Epithelial cell of prostate (primary cell): ENCODE results near the gene DNER.
A peak's percentile ranks its signal among the peaks of the same experiment; 100 is the strongest.

Source experiments
- DNase-seq: peaks from one replicate; pipeline ENCODE4 v3.0.0-alpha.2; 2011; ENCODE audit warnings: low read depth, low spot score
- H3K27ac ChIP-seq: fragments of 450-650 bp; 2 replicates; pipeline ENCODE4 v1.5.1; 2017; ENCODE audit warnings: mild to moderate bottlenecking

Gene DNER

DNA sequence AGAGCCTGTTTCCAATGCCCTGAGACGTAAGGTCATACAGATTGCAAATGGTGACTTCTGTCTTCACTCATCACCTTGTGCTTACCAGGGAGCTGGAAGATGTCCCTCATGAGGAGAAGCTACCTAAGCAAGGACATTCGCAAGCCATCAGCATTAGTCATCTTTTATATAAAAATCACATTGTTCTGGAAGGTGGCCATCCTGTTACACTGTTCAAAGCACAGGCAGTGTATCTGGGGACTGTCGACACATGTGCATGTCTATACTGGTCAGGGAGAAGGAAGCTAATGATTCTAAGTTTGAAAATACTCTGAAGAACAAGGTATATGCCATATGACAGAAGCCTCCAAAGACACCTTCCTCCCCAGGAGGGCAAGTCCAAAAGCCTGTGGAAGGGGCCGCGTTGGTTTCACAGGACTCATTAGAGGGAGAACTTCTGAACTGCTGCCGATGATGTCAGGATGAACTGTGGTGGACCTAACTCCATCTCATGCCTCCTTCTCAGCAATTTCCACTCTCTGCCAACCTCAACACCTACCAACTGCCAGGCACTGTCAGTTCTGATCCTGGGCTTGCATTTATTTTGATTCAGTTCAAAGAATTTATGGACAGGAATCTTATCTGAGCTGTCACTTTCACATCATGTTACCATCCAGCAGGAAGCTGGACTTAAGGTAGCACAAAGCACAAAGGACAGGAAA lies 39.4 kb downstream of the DNER start:
- DNase-seq, result no peak
- H3K27ac ChIP-seq, result no peak overlapping the region

DNA sequence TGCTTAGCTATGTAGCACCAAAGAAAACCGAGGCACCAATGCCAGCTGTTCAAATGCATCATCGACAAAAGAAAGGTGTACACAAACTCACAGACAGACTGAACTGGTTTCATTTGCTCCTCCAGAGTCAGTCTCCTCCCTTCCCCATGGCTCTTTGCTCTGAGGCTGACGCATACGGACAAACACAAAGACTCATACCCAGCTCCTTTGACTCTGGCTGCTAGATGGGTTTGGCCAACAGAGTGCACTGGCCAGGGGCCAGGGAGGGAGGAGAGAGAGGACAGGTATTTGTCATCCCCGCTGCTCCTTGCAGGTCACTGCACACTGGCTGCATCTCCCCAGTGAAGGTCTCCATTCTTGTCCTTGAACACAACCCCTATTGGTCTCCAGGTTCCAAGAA lies 40.7 kb downstream of the DNER start:
- peak; percentile 61 for DNase-seq
- no peak overlapping the region for H3K27ac ChIP-seq

- H3K27ac ChIP-seq, result no peak overlapping the region
- DNase-seq, result no peak
Observed at GRCh38 chr2:229672021-229672420, 42.3 kb downstream of the DNER start.

- no peak for DNase-seq
- no peak overlapping the region for H3K27ac ChIP-seq
Observed at GRCh38 chr2:229669841-229670240, 44.5 kb downstream of the DNER start.

DNA sequence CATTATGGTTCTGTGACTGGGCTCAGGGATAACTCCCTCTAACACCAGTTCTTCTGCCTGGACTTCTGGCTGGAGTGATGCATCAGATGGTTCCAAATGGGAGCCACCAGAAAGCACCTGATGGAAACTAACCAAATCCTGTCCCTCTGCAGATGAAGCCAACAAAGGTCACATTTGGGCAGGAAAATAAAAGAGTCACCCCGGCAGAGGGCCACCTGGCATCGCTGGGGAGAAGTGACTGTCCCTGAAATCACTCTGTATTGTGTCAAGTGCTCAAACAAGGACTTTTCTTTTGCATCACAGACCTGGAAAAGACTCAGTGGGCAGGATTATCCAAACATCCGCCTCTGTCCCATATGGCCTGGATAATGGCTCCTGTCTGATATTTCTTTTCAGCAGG lies 47.5 kb downstream of the DNER start:
- H3K27ac ChIP-seq, result no peak overlapping the region
- no peak for DNase-seq

GRCh38 chr2:229665158-229665557 lies 49.2 kb downstream of the DNER start:
- H3K27ac ChIP-seq, result no peak overlapping the region
- no peak for DNase-seq

GRCh38 chr2:229661478-229661877 lies 52.9 kb downstream of the DNER start:
- no peak for DNase-seq
- no peak overlapping the region for H3K27ac ChIP-seq

- DNase-seq, result no peak
- no peak overlapping the region for H3K27ac ChIP-seq
Observed at GRCh38 chr2:229660951-229661350, 53.4 kb downstream of the DNER start.

DNA sequence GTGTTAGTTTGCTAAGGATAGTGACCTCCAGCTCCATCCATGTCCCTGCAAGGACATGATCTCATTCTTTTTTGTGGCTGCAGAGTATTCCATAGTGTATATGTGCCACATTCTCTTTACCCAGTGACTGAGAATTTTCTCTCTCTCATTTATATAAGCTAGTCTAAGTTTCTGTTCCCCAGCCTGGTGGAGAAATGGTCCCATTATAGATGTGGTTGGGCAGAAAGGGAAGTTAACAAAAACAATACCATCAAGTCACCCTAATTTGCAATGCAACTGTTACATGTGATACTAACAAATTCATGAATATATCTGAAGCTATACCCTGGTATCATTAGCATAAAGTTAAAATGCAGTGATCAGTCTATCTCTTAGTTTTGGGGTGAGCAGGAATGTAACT lies 54.0 kb downstream of the DNER start:
- no peak overlapping the region for H3K27ac ChIP-seq
- no peak for DNase-seq

- no peak for DNase-seq
- H3K27ac ChIP-seq, result no peak overlapping the region
Observed at GRCh38 chr2:229658004-229658403, 56.4 kb downstream of the DNER start.

- no peak for DNase-seq
Observed at GRCh38 chr2:229654437-229654836, 59.9 kb downstream of the DNER start.

DNA sequence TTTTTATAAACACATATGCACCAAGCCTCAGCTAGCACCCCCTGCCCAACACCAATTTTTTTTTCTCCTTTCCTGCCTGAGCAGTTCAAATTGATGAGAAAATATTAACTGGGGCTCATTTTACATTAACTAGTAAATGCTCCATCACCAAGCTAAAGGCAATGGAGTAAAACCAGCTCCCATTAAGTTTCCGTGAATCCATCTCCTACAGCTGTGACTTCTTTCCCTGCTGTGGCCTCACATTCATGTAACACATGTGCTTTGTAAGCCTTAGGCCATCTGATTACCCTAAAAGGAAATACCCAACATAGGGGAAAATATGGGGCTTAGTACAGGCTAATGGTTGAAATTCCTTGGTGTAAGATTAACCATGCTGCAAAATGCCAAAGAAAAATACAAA lies 60.8 kb downstream of the DNER start:
- no peak overlapping the region for H3K27ac ChIP-seq
- DNase-seq, result no peak

More at GRCh38 chr2:229654437-229654836, 59.9 kb downstream of the DNER start:
- H3K27ac ChIP-seq, result no peak overlapping the region

DNA sequence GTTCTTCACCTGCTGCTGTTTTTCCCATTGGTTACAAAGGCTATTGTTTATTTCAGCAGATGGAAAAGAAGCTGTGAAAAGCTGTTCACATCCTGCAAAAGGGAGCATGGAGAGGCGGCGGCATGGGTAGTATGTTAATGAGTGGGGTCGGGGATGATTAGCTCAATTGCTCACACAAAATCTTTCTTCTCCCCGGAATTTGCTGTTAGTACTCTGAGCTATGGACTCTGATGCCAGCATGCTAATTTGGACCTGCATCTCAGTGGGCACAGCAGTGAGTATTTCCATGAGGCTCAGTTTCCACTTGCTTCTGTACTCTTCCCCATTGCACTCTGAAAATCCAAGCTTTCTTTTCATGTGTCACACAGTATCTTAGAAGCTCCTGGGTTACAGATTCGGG lies 61.6 kb downstream of the DNER start:
- H3K27ac ChIP-seq, result no peak overlapping the region
- no peak for DNase-seq

- H3K27ac ChIP-seq, result no peak overlapping the region
Observed at GRCh38 chr2:229650901-229651300, 63.5 kb downstream of the DNER start.

DNA sequence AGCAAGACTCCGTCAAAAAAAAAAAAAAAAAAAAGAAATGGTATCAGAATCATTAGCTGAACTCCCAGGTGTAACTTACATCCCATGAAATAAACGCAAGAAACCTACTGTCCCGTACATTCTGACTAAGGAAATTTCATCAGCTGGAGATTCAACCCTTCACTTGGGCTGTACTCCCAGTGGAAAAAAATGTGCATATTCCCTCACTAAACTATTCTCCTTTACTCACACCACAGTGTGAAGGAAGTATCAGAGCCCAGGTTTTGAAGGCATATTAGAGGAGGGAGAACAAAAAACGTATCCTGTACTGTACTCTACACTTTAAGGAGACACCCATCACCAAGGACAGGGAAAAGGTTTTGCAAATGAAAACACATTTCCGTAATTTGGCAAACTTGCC lies 64.3 kb downstream of the DNER start:
- no peak overlapping the region for H3K27ac ChIP-seq
- no peak for DNase-seq

More at GRCh38 chr2:229650901-229651300, 63.5 kb downstream of the DNER start:
- DNase-seq, result no peak

- H3K27ac ChIP-seq, result no peak overlapping the region
- DNase-seq, result no peak
Observed at GRCh38 chr2:229646186-229646723, 68.1 kb downstream of the DNER start.

- H3K27ac ChIP-seq, result no peak overlapping the region
- DNase-seq, result no peak
Observed at GRCh38 chr2:229642371-229642770, 72.0 kb downstream of the DNER start.

DNA sequence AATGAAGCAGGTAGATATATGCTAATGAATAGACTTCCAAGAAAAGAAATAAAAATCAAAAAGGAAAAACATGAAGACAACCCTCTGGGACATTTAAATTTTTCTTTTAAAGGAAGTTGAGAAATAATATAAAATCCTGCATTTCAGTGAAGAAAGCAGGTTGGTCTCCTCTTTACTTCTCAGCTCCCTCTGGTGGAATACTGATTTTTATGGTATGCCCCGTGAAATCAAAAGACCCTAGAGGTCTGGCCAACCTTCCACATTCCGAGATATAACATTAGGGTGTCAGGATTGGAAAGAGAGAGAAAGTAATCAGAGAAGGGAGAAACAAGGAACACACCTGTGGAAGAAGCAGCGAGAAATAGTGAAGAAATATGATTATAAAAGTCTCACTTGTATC lies 72.7 kb downstream of the DNER start:
- H3K27ac ChIP-seq, result no peak overlapping the region

GRCh38 chr2:229640636-229641035 lies 73.7 kb downstream of the DNER start:
- DNase-seq, result no peak
- no peak overlapping the region for H3K27ac ChIP-seq

More for the DNA sequence above, 72.7 kb downstream of the DNER start:
- no peak for DNase-seq

DNA sequence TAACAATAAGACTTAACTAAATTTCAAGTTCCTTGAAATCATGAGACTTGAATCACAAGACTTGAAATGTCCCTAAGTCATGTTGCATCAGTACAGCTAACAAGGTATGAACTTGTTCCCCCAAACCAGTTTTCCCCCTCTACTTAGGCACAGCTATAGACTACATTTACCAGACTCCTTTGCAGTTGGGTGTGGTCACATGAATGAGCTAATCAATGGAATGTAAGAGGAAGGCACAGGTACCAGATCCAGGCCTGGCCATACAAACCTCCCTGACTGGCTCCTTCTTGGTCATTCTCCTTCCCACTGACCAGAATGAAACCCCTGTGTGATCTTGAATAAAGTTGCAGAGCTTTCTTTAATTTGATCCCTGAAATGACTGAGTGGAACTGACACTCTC lies 77.8 kb downstream of the DNER start:
- no peak for DNase-seq
- no peak overlapping the region for H3K27ac ChIP-seq

DNA sequence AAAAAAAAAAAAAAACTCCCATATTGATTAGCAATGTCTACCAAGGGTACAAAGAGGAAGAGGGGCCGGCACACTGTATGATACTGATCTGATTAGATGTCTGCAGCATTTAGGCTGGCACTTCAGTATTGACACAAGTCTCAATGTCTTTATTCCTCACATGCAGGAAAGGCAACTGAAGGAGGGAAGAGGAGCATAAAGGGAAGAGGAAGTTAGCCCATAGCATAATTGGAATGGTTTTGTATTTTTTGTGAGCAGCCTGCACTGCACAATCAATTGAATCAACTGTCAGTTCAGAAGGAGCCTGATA lies 79.0 kb downstream of the DNER start:
- no peak for DNase-seq
- H3K27ac ChIP-seq, result no peak overlapping the region

GRCh38 chr2:229634601-229635370 lies 79.6 kb downstream of the DNER start:
- no peak for DNase-seq
- H3K27ac ChIP-seq, result no peak overlapping the region
